Nephron progenitor cell (in vitro differentiated cells): ENCODE data around the gene DPY30.
A peak's percentile ranks its signal among the peaks of the same experiment; 100 is the strongest.
"Not testable (repeated sequence)": the region's sequence is repeated elsewhere in the genome, so short reads cannot be mapped to it uniquely, and the experiment has no call there.

Experiments used
- DNase-seq: peaks from one replicate; pipeline ENCODE4 v3.0.0; 2021
- H3K27ac Mint-ChIP-seq: 2 replicates; pipeline ENCODE4 v1.8.0; 2021; ENCODE audit warnings: mild to moderate bottlenecking, moderate library complexity, mixed read lengths
- H3K27me3 Mint-ChIP-seq: 2 replicates; pipeline ENCODE4 v1.8.0; 2021; ENCODE audit warnings: mild to moderate bottlenecking, low read depth, mixed read lengths; ENCODE audit not compliant: poor library complexity
- H3K36me3 Mint-ChIP-seq: 2 replicates; pipeline ENCODE4 v1.8.0; 2021; ENCODE audit warnings: low read depth, mixed read lengths
- H3K4me1 Mint-ChIP-seq: 2 replicates; pipeline ENCODE4 v1.8.0; 2021; ENCODE audit warnings: mixed read lengths
- H3K4me3 Mint-ChIP-seq: 2 replicates; pipeline ENCODE4 v1.8.0; 2021; ENCODE audit warnings: mild to moderate bottlenecking, moderate library complexity, mixed read lengths
- H3K9me3 Mint-ChIP-seq: 2 replicates; pipeline ENCODE4 v1.8.0; 2021; ENCODE audit warnings: mild to moderate bottlenecking, moderate library complexity, mixed read lengths
- TF ChIP-seq, protein P1 (sequence below): fragments of 200-600 bp; sonication (generic); IDR thresholded peaks from 2 replicates; pipeline ENCODE4 v1.5.0; 2021; ENCODE audit warnings: antibody characterized with exemption

DPY30 gene

DNA sequence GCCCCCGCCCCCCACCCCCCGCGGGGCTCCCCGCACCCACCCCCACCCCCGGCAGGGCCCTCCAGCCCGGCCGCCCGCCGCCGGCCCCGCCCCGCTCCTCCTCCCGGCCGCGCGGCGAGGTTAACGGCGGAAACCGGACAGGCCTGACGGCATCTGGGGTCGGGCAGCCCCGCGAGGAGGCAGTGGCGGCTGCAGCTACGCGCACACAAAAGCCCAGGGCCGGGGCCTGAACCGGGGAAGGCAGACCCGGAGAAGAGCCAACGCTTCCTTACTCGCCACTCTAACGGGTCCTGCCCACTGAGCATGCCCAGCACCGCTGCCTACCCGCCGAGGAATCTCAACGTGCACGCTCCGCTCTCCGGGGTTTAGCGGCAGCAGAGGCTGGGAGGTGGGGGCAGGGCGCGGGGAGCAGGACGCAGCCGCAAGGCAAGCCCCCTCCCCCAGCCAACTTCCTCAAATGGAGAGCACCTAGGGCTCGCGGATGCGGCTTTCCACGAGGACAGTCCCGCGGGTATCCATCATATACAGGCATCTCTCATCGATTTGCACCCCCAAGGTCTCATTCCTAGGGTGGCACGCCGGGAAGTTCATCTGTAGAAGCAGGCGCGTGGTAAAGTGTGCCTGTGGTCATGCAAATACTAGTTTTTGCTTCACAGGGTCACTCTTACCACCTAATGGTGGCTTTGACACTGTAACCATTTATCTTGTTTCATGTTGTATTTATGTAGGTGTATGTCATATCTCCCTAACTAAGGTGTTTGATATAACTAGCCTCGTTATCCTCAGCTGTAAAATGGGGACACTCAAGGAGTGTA lies 28.7 kb downstream of the DPY30 start, which contains the start of gene MEMO1:
MEMO1 (minus strand) TSS at position 339 of the 815 bp plus-strand sequence. CDS start 761 bp downstream, outside the sequence.
- Mint-ChIP-seq H3K4me1 (peaks cover 47% of the 10 kb centered on the region), H3K27ac (peak within 1 kb of the TSS; percentile 88), H3K27me3 (no peaks in the 10 kb centered on the region), H3K9me3 (no peaks in the 10 kb centered on the region), H3K4me3 (peak within 1 kb of the TSS; percentile 98), H3K36me3 (peaks cover 20% of the 10 kb centered on the region)
- TF ChIP-seq, protein P1, sequence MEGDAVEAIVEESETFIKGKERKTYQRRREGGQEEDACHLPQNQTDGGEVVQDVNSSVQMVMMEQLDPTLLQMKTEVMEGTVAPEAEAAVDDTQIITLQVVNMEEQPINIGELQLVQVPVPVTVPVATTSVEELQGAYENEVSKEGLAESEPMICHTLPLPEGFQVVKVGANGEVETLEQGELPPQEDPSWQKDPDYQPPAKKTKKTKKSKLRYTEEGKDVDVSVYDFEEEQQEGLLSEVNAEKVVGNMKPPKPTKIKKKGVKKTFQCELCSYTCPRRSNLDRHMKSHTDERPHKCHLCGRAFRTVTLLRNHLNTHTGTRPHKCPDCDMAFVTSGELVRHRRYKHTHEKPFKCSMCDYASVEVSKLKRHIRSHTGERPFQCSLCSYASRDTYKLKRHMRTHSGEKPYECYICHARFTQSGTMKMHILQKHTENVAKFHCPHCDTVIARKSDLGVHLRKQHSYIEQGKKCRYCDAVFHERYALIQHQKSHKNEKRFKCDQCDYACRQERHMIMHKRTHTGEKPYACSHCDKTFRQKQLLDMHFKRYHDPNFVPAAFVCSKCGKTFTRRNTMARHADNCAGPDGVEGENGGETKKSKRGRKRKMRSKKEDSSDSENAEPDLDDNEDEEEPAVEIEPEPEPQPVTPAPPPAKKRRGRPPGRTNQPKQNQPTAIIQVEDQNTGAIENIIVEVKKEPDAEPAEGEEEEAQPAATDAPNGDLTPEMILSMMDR, result no peak
- peak; percentile 93 for DNase-seq

DNA sequence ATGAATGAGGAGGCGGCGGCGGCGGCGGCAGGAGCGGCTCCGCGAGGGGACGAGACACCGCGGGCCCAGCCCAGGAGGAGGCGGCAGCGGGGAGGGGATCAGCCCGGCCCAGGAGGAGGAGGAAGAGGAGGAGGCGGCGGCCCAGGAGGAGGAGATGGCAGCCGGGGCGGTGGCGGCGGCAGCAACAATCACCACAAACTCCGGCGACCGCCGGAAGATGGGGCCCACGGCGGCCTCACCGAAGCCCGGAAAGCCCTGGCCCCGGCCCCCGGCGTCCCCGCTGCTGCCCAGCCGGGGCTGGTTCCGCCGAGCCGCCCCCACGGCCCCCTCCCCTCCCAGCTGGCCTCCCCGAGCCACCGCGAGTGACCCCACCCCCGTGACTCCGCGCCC lies 29.3 kb downstream of the DPY30 start:
- Mint-ChIP-seq H3K4me1 (peaks cover 49% of the 10 kb centered on the region), H3K36me3 (peaks cover 17% of the 10 kb centered on the region)
- H3K27ac Mint-ChIP-seq, H3K4me3 Mint-ChIP-seq, H3K9me3 Mint-ChIP-seq, H3K27me3 Mint-ChIP-seq: not testable (repeated sequence)
- peak; percentile 64 for DNase-seq

DNA sequence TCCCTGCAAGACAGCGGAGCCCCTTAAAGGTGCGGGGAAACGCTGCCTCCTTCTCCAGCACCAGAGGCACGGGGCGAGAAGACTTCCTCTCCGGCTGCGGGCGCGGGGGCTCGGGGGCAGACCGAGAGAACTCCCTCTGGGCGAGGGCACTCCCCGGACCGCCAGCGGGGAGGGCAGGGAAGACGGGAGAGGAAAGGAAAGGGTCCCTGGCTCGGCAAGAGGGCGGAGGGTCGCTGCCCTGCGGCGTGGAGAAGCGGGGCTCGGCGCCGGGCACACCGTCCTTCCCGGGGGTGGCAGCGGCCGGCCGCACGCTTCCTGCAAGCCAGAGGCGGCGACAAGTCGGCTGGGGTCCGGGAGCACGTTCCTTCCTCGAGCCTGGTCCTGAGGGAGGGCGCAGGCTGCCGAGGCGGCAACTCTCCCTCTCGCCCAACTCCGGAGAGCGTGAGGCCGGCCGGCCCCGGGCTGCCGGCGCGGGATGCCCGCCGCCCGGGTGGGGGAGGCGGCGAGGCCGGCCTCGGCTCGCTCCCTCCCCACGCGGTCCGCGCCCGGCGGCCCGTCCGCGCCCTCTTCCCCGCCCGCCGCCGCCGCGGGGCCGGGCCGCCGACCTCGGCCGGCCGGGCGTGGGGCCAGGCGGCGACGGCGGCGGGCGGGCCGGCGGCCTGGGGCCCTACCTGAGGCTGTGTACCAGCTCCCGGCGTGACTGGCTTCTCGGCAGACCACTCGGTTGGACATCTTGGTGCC lies 29.9 kb downstream of the DPY30 start:
- H3K27me3 Mint-ChIP-seq, result peaks cover 6% of the 10 kb centered on the region
- peak overlapping the region; percentile 94 for H3K27ac Mint-ChIP-seq
- H3K4me3 Mint-ChIP-seq, result peak overlapping the region; percentile 98
- peak; percentile 52 for DNase-seq
- H3K4me1 Mint-ChIP-seq, result peaks cover 49% of the 10 kb centered on the region
- peaks cover 12% of the 10 kb centered on the region for H3K36me3 Mint-ChIP-seq
- TF ChIP-seq, protein P1, result no peak
- H3K9me3 Mint-ChIP-seq, result no peaks in the 10 kb centered on the region

DNA sequence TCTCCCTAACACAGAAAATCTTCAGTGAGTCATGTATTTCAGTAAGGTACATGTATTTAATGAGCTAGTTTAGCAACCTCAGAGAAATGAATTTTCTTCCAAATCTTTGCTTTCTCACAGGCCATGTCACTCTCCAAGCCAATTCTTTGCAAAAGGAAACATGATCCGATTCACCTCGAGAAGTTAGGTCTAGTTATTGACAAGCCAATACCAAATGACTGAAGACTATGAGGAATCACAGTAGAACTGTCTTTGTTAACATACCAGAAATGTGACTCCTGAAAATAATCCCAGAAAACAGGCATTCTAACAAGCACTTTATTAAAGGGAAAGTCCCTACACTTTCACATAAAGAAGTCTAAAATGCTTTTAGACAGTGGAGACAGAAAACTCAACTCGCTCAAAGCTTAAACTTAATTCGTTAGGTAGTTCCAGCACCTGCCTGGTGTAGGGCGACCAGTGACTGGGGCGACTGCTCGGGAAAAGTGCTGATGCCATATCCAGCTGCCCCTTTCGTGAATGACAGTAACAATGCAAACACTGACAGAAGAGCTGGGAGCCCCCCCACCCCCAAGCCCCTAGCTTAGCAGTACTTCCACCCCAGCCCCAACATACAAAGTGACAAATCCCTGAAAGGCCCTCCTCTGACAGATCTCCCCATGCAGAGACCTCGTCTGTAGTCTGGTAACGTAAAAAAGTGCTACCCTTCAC lies 30.6 kb downstream of the DPY30 start:
- DNase-seq, result peak; percentile 23
- H3K27me3 Mint-ChIP-seq, result peaks cover 6% of the 10 kb centered on the region
- H3K4me1 Mint-ChIP-seq, result peaks cover 49% of the 10 kb centered on the region
- H3K36me3 Mint-ChIP-seq, result peaks cover 7% of the 10 kb centered on the region
- peak overlapping the region; percentile 98 for H3K4me3 Mint-ChIP-seq
- H3K27ac Mint-ChIP-seq, result peak overlapping the region; percentile 94
- TF ChIP-seq, protein P1, result no peak
- H3K9me3 Mint-ChIP-seq, result no peaks in the 10 kb centered on the region

DNA sequence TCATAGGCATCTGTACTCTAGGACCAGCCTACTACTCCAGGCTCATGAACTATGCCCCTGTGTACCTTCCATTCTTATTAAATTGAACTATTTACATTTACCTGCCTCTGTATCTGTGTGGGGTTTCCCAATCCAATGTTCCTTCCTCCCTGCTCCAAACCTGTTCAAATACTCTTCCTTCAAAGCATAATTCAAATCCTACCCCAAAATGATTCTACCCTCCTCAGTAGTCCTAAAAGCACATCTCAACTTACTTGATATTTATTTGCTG lies 32.5 kb downstream of the DPY30 start:
- no peak for DNase-seq
- TF ChIP-seq, protein P1, result no peak
- H3K36me3 Mint-ChIP-seq, result no peaks in the 10 kb centered on the region
- no peak overlapping the region for H3K27ac Mint-ChIP-seq
- peaks cover 6% of the 10 kb centered on the region for H3K27me3 Mint-ChIP-seq
- no peaks in the 10 kb centered on the region for H3K9me3 Mint-ChIP-seq
- peaks cover 40% of the 10 kb centered on the region for H3K4me1 Mint-ChIP-seq
- H3K4me3 Mint-ChIP-seq, result no peak overlapping the region

DNA sequence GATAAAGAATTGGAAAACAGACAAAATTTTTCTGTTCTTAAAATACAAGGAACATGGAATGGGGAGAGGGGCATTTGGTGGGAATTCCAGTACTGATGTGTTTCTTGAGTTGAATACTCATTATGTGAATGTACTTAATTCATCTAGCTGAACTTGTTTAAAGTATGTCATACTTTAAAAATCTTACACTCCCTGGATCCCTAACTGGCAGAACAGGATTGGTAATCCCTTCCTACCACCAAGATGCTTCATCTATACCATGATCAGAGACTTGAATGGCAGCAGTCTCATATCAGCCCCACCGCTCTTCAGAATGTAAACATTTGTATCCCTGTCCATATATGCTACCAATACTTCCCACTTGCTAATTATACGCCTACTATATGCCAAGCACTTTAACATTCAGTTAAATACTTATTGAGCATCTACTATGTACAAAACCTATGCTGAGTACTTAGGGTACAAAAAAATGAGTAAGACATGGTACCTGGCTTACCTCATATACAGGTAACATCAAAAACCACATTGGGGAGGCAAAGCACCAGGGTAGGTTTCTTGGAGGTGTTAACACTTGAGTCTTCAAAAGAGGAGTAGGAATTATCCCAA lies 34.1 kb downstream of the DPY30 start:
- no peak overlapping the region for H3K27ac Mint-ChIP-seq
- H3K4me1 Mint-ChIP-seq, result peaks cover 28% of the 10 kb centered on the region
- H3K36me3 Mint-ChIP-seq, result peaks cover 8% of the 10 kb centered on the region
- peaks cover 6% of the 10 kb centered on the region for H3K27me3 Mint-ChIP-seq
- peaks cover 3% of the 10 kb centered on the region for H3K9me3 Mint-ChIP-seq
- H3K4me3 Mint-ChIP-seq, result no peak overlapping the region
- TF ChIP-seq, protein P1, result no peak
- no peak for DNase-seq
